Measurements from ENCODE around the gene DDX18.

GRCh38 chr2:117853873-117854272 lies 39.4 kb downstream of the DDX18 start:
- TF ChIP-seq EP300 (IDR thresholded peaks at IDR 0.05; ENCODE audit: borderline replicate concordance in 1 of 2, low read depth in 1 of 2, low read length in 1 of 2) (no peak), REST (IDR thresholded peaks at IDR 0.05; ENCODE audit: low read depth, low read length) (no peak), MAX (IDR thresholded peaks at IDR 0.05; ENCODE audit: low read depth) (no peak), FOXM1 (IDR thresholded peaks at IDR 0.05; ENCODE audit: low read depth) (no peak), POLR2AphosphoS5 (IDR thresholded peaks at IDR 0.05; ENCODE audit: low read depth, low read length) (no peak), YY1 (IDR thresholded peaks at IDR 0.05; ENCODE audit: low read depth) (no peak), RFX5 (IDR thresholded peaks at IDR 0.05; ENCODE audit: low read length) (no peak), USF1 (IDR thresholded peaks at IDR 0.05; ENCODE audit: borderline replicate concordance, low read depth) (no peak)
- TF ChIP-seq, protein P1, sequence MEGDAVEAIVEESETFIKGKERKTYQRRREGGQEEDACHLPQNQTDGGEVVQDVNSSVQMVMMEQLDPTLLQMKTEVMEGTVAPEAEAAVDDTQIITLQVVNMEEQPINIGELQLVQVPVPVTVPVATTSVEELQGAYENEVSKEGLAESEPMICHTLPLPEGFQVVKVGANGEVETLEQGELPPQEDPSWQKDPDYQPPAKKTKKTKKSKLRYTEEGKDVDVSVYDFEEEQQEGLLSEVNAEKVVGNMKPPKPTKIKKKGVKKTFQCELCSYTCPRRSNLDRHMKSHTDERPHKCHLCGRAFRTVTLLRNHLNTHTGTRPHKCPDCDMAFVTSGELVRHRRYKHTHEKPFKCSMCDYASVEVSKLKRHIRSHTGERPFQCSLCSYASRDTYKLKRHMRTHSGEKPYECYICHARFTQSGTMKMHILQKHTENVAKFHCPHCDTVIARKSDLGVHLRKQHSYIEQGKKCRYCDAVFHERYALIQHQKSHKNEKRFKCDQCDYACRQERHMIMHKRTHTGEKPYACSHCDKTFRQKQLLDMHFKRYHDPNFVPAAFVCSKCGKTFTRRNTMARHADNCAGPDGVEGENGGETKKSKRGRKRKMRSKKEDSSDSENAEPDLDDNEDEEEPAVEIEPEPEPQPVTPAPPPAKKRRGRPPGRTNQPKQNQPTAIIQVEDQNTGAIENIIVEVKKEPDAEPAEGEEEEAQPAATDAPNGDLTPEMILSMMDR (IDR thresholded peaks at IDR 0.05): no peak
- TF ChIP-seq, protein P2, sequence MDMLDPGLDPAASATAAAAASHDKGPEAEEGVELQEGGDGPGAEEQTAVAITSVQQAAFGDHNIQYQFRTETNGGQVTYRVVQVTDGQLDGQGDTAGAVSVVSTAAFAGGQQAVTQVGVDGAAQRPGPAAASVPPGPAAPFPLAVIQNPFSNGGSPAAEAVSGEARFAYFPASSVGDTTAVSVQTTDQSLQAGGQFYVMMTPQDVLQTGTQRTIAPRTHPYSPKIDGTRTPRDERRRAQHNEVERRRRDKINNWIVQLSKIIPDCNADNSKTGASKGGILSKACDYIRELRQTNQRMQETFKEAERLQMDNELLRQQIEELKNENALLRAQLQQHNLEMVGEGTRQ (IDR thresholded peaks at IDR 0.05; ENCODE audit: borderline replicate concordance, low read depth, low read length): no peak
